ENCODE results near the gene PRRX1. TPM values are rescaled to one million over a fixed set of nuclear protein-coding genes. Genes with fewer than 3 reads are reported as not detected.

PRRX1 gene
- total RNA-seq, 2 experiments from 2014 or later: not detected

- Mint-ChIP-seq H3K27ac (no peak overlapping the region), H3K36me3 (ENCODE audit: low read depth) (no peaks in the 10 kb centered on the region), H3K4me3 (no peak overlapping the region), H3K27me3 (peaks cover 2% of the 10 kb centered on the region), H3K9me3 (ENCODE audit: low read depth) (no peaks in the 10 kb centered on the region), H3K4me1 (no peaks in the 10 kb centered on the region)
- CTCF ChIA-PET: interaction anchor here (0.9 kb wide), 1 partner anchor 247 kb away, joined by 4 read pairs; no protein-coding TSS in a partner anchor
- intact Hi-C loops (cut with DNase I, micrococcal nuclease): no loop called here
- no peak for ATAC-seq
- POLR2A ChIA-PET: no interaction called here
- no peak for DNase-seq
Observed at GRCh38 chr1:170755795-170756194, 91.9 kb downstream of the PRRX1 start.

- no peaks in the 10 kb centered on the region for H3K9me3 Mint-ChIP-seq (ENCODE audit: low read depth)
- no peaks in the 10 kb centered on the region for H3K36me3 Mint-ChIP-seq (ENCODE audit: low read depth)
- H3K27me3 Mint-ChIP-seq: peaks cover 2% of the 10 kb centered on the region
- DNase-seq: no peak
- POLR2A ChIA-PET: no interaction called here
- CTCF ChIA-PET: interaction anchor here (1.2 kb wide), 1 partner anchor 70 kb away, joined by 3 read pairs; no protein-coding TSS in a partner anchor
- H3K4me3 Mint-ChIP-seq: no peak overlapping the region
- H3K4me1 Mint-ChIP-seq: no peaks in the 10 kb centered on the region
- intact Hi-C loops (cut with DNase I, micrococcal nuclease): no loop called here
- no peak for ATAC-seq
- no peak overlapping the region for H3K27ac Mint-ChIP-seq
Observed at GRCh38 chr1:170758992-170759391, 95.1 kb downstream of the PRRX1 start.

GRCh38 chr1:170765279-170765678, 101.3 kb downstream of the PRRX1 start:
- ChIA-PET CTCF (interaction anchor here (0.6 kb wide), 1 partner anchor 36 kb away, joined by 3 read pairs; no protein-coding TSS in a partner anchor), POLR2A (no interaction called here)
- Mint-ChIP-seq H3K27ac (no peak overlapping the region), H3K36me3 (ENCODE audit: low read depth) (no peaks in the 10 kb centered on the region), H3K4me3 (no peak overlapping the region), H3K27me3 (no peaks in the 10 kb centered on the region), H3K9me3 (ENCODE audit: low read depth) (no peaks in the 10 kb centered on the region), H3K4me1 (no peaks in the 10 kb centered on the region)
- ATAC-seq (no peak), DNase-seq (no peak)
- intact Hi-C loops (cut with DNase I, micrococcal nuclease): no loop called here

- Mint-ChIP-seq H3K27me3 (no peaks in the 10 kb centered on the region), H3K4me1 (no peaks in the 10 kb centered on the region), H3K27ac (no peak overlapping the region), H3K4me3 (no peak overlapping the region), H3K36me3 (ENCODE audit: low read depth) (no peaks in the 10 kb centered on the region), H3K9me3 (ENCODE audit: low read depth) (no peaks in the 10 kb centered on the region)
- DNase-seq: no peak
- intact Hi-C loops (cut with DNase I, micrococcal nuclease): no loop called here
- ChIA-PET CTCF (no interaction called here), POLR2A (interaction anchor here (0.6 kb wide), 1 partner anchor 525 kb away, joined by 4 read pairs; no protein-coding TSS in a partner anchor)
- no peak for ATAC-seq
Observed at GRCh38 chr1:170765712-170766330, 101.9 kb downstream of the PRRX1 start.

- H3K4me3 Mint-ChIP-seq: no peak overlapping the region
- H3K36me3 Mint-ChIP-seq (ENCODE audit: low read depth): no peaks in the 10 kb centered on the region
- H3K27me3 Mint-ChIP-seq: no peaks in the 10 kb centered on the region
- POLR2A ChIA-PET: no interaction called here
- CTCF ChIA-PET: no interaction called here
- no peak for ATAC-seq
- intact Hi-C loops (cut with DNase I, micrococcal nuclease): no loop called here
- H3K27ac Mint-ChIP-seq: no peak overlapping the region
- no peaks in the 10 kb centered on the region for H3K9me3 Mint-ChIP-seq (ENCODE audit: low read depth)
- H3K4me1 Mint-ChIP-seq: no peaks in the 10 kb centered on the region
- DNase-seq: no peak
Observed at GRCh38 chr1:170768929-170769328, 105.0 kb downstream of the PRRX1 start.

- ChIA-PET POLR2A (no interaction called here), CTCF (interaction anchor here (0.5 kb wide), 1 partner anchor 80 kb away, joined by 3 read pairs; no protein-coding TSS in a partner anchor)
- H3K36me3 Mint-ChIP-seq (ENCODE audit: low read depth): no peaks in the 10 kb centered on the region
- H3K4me3 Mint-ChIP-seq: no peak overlapping the region
- ATAC-seq (no peak), DNase-seq (no peak)
- no peak overlapping the region for H3K27ac Mint-ChIP-seq
- H3K27me3 Mint-ChIP-seq: no peaks in the 10 kb centered on the region
- no peaks in the 10 kb centered on the region for H3K4me1 Mint-ChIP-seq
- H3K9me3 Mint-ChIP-seq (ENCODE audit: low read depth): no peaks in the 10 kb centered on the region
- intact Hi-C loops (cut with DNase I, micrococcal nuclease): no loop called here
Observed at GRCh38 chr1:170769691-170770090, 105.8 kb downstream of the PRRX1 start.

- no peak for ATAC-seq
- H3K27ac Mint-ChIP-seq: no peak overlapping the region
- H3K4me1 Mint-ChIP-seq: no peaks in the 10 kb centered on the region
- DNase-seq: no peak
- H3K27me3 Mint-ChIP-seq: no peaks in the 10 kb centered on the region
- POLR2A ChIA-PET: no interaction called here
- CTCF ChIA-PET: no interaction called here
- H3K36me3 Mint-ChIP-seq (ENCODE audit: low read depth): no peaks in the 10 kb centered on the region
- intact Hi-C loops (cut with DNase I, micrococcal nuclease): no loop called here
- no peak overlapping the region for H3K4me3 Mint-ChIP-seq
- no peaks in the 10 kb centered on the region for H3K9me3 Mint-ChIP-seq (ENCODE audit: low read depth)
Observed at GRCh38 chr1:170770254-170770653, 106.3 kb downstream of the PRRX1 start.

GRCh38 chr1:170776252-170776651, 112.3 kb downstream of the PRRX1 start:
- peaks cover 5% of the 10 kb centered on the region for H3K9me3 Mint-ChIP-seq (ENCODE audit: low read depth)
- intact Hi-C loops (cut with DNase I, micrococcal nuclease): no loop called here
- H3K27me3 Mint-ChIP-seq: peaks cover 10% of the 10 kb centered on the region
- H3K27ac Mint-ChIP-seq: no peak overlapping the region
- CTCF ChIA-PET: no interaction called here
- no peak overlapping the region for H3K4me3 Mint-ChIP-seq
- no peaks in the 10 kb centered on the region for H3K4me1 Mint-ChIP-seq
- DNase-seq (no peak), ATAC-seq (no peak)
- no peaks in the 10 kb centered on the region for H3K36me3 Mint-ChIP-seq (ENCODE audit: low read depth)
- POLR2A ChIA-PET: no interaction called here

- H3K4me3 Mint-ChIP-seq: no peak overlapping the region
- no peak for DNase-seq
- no peak for ATAC-seq
- intact Hi-C loops (cut with DNase I, micrococcal nuclease): no loop called here
- H3K36me3 Mint-ChIP-seq (ENCODE audit: low read depth): no peaks in the 10 kb centered on the region
- H3K9me3 Mint-ChIP-seq (ENCODE audit: low read depth): peaks cover 5% of the 10 kb centered on the region
- ChIA-PET POLR2A (no interaction called here), CTCF (interaction anchor here (0.9 kb wide), 1 partner anchor 11 kb away, joined by 4 read pairs; no protein-coding TSS in a partner anchor)
- no peak overlapping the region for H3K27ac Mint-ChIP-seq
- no peaks in the 10 kb centered on the region for H3K4me1 Mint-ChIP-seq
- peaks cover 10% of the 10 kb centered on the region for H3K27me3 Mint-ChIP-seq
Observed at GRCh38 chr1:170776777-170777176, 112.8 kb downstream of the PRRX1 start.

Other genes with a start within 250 kb of the PRRX1 start
- gene GORAB, start 132.0 kb upstream of the PRRX1 start, total RNA-seq: 10 to 100 TPM in 1 of 2 experiments, 1 to 10 TPM in 1; 9.8 to 13.5 TPM